Activated CD4-positive, alpha-beta T cell treated with anti-CD3 and anti-CD28 coated beads, Interleukin-2, amount 50 U/mL, for 48 hours (primary cell): Measurements from ENCODE around the gene PMPCA.

Source experiments
- DNase-seq, 2 experiments: peaks; one replicate each; pipeline ENCODE4 v3.0.0-alpha.2; 2020

Gene PMPCA

DNA sequence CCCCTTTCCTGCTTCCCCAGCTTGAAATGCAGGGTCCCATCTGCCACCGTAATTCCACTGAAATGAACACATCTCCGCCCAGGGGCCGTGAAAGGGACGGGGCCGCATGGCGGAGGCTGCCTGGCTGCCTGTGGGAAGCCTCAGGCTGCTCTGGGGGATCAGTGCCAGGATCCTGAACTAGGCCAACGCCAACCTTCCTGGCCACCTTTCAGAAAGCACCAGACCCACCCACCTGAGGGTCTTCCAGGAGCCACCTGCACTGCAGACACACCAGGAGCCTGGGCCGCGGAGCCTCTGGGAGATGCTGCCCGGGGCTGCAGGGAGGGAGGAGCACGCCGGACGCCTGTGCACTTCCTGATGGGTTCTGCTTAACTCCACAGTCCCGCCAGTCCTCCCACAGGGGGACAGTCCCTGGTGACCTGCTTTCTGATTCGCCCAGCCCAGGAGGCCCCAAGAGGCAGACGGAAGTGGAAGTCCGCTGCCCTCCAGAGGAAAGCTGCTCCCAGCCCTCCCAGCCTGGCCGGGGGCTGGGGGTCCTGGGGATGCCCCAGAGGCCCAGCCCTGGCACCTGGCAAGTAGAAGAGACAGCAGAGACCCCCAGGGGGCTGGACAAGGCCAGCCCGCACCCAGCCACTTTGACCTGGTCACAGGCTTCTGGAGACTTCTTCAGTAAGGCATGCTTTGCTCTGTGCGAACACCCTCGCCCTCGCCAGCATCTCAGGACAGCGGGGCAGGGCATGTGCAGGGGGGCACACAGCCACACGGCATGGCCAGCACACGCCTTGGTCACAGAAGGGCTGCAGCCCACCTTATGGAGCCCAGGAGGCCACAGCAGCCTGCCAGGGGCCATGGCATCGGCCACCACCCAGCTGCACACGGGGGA, 36.9 kb upstream of the PMPCA start, which contains the start of gene CARD9:
TSS of gene CARD9 (minus strand) at position 370 of the 883 bp plus-strand sequence. CDS start 1,591 bp downstream, outside the sequence.
- peak in 1 of 2 experiments; percentile 14 for DNase-seq

DNA sequence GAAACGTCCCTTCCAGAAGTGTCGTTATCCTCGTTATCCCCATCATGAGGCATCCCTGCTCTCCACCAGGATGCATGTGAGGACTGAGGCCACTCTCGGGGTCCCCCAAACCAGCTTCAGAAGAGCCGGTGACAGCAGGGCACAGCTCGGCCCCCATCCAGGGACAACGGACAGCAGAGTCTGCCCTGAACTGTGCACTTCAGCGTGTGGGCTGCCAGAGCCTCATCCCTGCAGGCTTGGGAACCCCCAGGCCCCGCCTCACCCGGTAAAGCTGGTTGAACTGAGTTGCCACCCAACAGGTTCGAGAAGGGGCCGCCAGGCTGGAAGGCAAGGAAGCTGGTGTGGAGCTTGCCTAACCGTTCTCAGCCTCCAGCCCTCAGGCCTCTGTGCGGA, 36.3 kb upstream of the PMPCA start:
- DNase-seq = no peak

DNA sequence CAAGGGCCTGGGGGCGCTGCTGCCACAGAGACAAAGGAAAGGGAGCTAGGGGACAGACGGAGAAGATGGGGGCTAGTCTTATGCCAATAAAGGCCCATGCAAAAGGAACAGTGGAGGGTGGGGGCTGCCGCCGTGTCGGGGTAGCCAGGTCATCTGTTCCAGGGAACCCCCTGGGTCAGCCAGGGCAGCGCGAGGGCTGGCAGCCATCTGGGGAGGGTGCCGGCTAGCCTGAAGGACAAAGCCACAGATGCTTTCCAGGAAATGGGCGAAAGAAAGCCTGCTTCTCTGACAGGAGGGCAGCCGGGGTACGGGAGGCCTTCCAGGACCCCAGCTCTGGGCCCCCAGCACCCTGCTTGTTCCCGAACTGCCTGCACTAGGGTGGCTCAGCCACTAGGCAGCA, 35.4 kb upstream of the PMPCA start:
- DNase-seq = no peak

DNA sequence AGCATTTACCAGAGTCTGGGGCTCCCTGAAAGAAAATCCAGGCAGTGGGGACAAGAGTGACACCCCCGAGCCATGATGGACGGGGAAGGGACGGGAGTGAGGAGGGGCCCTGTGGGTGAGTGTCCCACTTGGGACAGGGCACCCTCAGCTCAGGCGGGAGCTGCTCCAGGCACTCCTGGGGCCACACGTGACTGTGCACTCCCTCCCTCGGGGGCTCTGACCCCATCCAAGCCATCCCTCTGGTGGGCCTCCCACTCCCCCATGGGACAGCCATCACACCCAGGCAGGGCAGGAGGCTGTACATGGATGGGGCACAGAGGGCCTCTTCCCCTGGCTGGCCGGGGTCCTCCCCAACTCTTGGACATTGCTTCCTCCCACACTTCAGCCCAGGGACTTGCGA, 34.0 kb upstream of the PMPCA start:
- no peak for DNase-seq

DNA sequence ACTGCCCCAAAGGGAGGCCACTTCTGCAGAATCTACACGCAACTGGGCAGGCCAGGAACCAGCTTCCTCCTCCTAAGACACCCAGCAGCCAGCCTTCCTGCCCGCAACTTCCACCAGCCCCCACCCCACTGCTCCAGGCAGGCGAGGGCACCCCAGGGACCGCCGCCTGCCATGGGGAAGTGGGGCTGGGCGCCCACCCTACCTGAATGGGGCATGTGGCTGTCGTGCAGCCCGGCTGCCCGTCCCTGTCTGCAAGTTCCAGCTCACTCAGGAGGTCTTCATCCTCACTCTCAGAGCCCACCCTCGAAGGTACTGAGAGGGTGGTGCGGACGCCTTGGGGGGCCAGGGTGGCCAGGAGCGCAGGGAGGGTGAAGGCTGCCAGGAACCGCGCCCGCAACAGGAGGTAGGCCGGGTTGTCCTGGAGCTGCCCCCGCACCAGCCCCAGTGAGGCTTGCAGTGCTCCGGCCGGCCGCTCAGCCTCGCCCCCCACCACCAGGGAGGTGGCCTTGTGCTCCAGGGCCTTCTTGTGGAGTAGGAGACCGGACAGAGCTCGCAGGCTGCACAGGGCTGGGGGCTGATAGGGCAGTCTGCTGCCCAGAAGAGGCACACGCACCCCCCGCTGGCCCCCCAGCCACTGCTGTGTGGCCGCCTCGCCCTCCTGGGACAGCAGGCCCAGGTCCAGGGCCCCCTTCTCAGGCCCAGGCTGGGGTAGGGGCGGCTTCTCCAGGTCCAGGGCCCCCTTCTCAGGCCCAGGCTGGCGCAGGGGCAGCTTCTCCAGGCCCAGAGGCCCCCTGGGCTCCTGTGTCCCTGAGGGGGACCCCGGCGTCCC, 32.9 kb upstream of the PMPCA start:
- DNase-seq = no peak

DNA sequence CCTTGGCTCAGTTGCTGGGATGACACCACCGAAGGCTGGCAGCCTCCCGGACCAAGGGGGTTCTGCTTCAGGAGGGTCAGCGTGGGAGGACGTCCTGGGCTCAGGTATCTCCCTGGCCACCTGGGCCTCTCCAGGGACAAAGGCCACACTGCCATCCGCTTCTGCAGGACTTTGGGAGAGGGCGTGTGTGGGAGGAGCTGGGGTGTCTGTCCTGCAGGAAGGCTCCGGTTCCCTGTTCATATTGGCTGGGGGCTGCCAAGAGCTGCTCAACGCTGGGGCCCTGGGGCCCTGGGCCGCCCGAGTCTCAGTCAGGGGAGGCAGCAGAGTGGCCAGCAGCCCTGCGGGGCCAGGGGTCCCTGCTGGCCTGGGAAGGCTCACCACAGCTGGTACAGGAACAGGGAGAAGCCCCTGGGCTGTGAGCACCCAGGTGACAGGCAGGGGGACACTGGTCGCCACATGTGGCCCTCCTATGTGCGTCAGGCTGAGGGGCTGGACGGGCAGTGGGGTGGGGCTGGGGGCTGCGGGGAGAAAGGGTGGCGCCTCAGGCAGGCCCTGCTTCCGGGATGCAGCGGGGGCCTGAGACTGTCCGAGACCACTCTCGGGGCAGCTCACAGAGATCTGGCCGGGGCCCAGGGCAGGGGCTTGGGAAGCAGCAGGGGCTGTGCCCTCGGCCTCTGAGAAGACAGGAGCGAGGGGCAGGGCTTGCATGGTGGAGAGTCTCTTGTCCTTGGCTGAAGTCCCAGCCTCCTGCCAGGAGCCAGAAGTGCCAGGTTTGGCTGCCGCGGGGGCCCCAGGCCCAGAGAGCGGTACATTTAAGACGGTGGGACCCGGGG, 32.1 kb upstream of the PMPCA start:
- no peak for DNase-seq

DNA sequence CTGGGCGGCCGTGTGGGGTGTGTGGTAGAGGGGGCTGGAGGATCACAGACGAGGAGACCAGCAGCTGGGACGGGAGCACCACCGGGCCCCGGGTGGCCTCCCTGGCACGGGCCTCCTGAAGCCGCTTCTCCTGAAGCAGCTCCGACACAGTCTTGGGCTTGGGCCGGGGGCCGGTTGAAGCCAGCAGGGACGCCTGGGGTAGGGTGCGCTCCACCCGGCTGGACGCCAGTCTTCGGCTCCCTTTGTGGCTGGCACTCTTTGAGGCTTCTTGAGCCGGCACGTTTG, 31.5 kb upstream of the PMPCA start:
- no peak for DNase-seq

DNA sequence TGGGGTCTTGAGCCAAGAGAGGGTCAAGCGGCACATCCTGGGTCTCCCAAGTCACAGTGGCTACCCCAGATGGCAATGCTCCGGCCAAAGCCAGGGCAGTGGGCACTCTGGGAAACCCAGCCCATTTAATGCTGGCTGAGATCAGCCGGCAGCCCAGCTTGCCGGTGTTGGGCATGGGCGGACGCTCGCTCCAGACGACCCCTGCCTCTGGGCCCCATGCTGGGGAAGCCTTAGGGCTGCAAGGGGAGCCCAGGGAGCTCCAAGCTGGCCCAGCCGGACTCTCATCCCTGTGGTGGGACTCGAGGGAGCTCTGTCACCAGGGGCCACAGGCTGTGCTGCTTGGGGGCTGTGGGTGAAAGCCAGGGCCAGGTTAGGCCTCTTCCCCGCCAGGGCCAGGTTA, 31.1 kb upstream of the PMPCA start:
- no peak for DNase-seq

DNA sequence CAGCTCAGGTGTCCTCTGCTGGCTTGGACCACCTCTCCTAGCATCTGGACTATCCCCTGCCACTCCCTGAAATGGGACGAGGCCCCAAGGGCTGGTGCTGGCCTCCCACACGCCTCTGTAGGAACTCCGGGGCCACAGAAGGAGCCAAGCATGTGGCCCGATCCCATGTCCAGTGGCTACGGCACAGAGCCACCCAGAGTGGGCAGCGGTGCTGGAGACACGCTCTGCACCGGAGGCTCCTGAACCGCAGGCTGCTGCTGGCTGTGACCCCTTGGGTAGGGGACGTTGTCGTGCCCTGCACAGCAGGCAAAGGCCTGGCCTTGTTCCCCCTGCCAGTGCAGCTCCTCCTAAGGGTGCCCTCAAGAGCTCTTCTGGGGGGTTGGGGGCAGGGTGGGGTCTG, 30.6 kb upstream of the PMPCA start:
- DNase-seq = no peak

DNA sequence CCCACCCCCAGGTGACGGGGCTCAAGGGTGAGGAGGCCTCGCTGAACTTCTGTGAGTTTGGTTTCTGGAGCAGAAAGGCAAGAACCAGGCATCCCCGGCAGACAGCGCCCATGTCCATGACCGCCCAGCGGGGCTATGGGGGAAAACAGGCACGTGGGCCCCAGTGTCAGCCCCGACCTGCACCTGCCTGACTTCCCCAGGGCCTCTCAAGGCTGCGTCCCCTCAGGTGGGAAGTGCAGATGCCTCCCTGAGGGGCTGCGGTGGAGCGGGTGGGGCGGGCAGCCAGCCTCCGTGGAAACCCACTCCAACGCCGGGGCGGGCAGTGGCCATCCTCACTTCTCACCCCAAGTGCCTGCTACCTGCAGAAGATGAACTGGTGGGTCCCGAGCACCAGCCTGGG, 30.1 kb upstream of the PMPCA start:
- DNase-seq = no peak

DNA sequence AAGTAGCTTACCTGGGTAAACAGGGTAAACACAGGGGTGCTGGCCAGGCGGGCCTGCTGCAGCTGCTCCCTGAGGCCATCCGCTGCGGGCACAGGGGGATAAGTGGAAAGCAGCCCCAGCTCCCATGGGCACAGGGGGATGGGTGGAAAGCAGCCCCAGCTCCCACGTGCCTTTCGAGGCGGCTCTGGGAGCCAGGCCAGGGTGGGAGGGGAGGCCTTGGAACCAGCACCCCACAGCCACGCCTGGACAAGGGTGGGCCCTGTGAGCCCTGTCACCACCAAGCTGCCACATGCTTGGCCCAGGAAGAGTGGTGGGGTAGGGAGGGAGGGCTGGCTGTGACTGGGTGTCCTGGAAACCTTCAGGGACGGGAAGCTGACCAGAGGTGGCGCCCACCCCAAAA, 29.1 kb upstream of the PMPCA start:
- DNase-seq = no peak

DNA sequence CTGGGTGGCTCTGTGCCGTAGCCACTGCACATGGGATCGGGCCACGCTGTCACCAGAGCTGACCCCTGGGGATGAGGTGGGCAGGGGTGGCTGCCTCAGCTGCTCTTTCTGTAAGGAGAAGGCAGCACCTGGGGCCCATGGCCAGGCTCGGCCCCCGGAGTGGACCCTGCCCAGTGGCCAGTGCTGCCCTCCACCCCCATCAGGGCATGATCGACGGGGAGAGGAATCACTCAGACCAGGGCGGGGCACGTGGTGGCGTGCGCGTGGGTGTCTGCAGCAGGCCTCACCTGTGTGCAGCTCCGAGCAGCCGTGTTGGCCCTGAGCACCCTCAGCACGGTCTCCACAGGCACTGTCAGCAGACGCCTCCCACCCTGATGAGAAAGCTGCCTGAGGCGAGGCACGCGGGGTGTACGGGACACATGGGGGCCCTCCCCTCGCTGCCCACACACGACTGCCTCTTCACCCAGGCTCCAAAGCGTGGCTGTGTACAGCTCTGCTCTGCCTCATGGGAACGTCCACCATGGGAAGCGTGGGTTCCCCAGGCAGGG, 28.4 kb upstream of the PMPCA start:
- DNase-seq = no peak

DNA sequence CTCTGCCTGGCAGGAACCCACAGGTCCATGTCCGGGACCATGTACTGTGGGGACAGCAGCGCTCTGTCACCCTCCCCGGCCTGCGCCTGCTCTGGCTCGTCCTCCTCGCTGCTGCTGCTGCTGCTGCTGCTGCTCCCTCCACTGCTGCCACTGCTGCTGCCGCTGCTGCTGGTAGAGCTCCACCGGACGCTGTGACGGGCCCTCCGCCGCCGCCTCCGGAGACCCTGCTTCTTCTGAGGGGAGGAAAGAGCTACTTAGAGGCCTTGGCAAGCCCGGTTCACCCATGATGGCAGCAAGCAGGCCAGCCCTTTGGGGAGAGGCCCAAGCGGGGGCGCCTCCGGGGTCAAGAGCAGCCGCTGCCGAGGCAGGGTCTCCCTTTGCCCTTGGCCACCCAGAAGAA, 27.0 kb upstream of the PMPCA start:
- no peak for DNase-seq

DNA sequence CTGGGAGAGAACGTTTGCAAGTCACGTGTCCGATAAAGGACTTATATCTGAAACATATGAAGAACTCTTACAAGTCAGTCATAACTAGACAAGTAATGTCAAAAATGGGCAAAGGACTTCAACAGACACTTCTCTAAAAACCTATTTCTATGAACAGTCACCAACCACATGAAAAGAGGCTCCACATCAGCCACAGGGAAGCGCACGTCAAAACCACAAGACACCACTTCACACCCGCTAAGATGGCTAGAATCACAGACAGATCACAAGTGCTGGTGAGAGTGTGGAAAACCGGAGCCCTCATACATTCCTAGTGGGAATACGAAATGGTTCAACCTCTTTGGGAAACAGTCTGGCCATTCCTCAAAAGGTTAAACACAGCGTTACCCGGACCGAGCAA, 25.4 kb upstream of the PMPCA start:
- DNase-seq = peak; percentile 37

DNA sequence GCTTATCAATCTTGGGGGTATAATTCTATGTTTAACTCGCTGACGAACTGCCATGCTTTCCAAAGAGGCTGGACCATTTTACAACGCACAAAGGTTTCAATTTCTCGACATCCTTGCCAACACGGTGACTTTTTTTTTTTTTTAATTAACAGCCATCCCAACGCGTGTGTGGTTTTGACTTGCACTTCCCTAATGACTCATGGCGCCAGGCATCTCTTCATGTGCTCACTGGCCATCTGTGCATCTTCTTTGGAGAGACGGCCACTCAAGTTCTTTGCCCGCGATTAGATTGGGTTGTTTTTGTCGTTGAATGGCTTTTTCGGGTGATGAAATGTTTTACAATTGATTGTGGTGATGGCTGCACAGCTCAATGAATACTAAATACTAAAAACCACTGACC, 24.4 kb upstream of the PMPCA start:
- DNase-seq = no peak

DNA sequence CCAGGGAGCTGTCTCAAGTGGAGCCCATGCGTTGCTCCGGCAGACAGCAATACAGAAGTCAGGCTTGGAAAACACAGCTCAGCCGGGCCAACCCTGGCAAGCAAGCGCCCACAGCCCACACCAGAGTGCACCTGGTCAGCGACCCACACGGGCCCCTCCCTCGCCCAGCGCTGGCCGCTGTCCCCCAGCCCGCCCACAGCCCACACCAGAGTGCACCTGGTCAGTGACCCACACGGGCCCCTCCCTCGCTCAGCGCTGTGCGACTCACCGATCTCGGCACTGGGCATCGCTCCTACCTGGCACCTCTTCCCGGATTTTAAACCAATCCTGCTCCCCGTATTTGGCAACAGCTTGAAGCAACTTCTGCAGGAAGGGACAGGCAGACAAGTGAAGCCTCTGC, 23.2 kb upstream of the PMPCA start:
- no peak for DNase-seq

DNA sequence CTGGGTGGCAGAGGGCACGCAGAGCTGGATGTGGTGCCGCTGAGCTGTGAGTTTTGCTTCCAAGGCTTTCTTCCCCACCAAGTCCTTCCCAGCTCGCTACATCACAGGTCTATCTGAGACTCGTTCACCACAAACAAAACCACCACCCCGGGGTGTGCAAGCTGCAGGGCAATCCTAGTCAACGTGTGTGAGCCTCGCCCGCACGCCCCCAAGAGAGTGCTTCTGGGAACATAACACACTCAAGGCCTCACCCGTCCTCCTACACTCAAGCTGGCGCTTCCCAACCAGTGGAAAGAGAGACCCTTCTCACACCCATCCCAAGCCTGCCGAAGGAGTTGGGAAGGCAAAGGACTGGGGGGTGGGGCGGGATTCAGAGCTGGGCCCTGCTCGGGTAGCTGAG, 21.1 kb upstream of the PMPCA start:
- no peak for DNase-seq

DNA sequence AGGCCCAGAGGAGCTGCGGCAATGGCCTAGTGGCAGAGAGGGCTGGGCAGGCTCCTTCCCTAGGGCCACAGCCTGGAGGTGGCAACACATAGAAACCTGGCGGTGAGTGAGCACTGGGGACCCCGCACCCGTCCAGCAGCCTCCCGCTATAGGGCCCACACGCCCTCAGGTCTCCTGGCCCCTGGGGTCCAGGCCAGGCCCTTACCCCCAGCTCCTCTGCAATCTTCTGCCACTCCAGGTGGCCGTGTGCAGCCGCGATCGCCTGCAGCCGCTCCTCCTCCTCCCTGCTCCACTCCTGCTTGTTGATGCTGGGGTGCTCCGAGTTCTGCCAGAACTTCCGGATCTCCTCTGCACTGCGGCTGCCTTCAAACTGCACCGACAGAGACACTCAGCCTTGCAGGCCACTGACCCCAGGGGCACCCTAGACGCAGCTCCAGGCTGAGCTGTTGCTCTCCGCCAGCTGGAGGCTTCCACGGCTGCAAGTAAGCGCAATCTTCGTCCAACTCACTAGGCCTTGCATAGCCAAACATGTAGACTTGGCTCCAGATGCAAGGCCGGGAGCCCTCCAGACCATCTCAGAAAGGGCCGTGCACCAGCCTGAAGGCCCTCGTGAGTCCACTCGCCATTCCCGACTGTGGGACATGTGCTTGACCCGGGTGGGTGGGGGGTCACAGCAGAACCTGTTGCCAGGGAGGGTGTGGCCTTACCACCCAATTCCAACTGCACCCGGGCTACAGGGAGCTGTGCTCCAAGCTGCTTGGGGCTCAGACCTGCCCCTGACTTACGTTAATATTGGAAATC, 18.5 kb upstream of the PMPCA start:
- DNase-seq = no peak

DNA sequence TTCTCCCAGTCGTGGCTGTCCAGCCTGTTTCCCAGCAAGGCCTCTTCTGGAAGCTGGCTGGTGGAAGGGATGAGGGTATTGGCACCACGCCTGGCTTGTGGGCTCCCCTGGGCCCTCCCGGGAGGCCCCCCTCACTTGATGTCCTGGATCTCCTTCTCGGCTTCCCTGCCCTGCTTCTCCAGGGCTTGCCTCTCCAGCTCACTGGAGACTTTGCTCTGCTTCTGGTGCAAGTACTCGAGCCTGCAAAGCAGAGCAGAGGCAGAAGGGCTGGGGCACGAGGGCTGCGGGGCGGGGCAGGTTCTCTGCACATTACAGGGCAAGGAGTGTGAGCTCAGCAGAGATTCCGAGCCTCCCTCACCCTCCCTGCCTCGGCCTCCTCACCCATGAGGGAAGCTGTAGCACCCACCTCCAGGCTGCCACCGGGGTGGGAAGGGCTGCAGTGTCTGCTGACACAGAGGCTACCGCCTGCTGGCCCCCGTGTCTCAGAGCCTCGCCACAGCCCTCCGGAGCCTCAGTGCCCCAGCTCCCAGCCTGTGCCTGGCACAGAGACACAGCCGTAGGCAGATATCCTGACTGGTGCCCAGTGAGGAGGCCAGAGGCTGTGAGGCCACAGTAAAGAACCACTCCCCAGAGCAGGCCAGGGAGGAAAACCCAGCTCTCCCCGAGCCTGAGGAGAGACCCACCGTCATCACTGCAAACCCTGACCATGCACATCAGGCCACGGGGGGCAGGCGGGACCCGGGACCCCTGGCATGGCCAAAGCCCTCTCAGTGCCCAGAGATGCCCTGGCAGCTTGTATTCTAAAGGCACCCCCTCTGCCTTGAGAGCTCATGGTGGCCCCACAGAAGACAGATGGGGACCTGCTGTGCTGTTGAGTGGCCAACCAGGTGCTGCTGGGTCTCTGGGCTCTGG, 17.7 kb upstream of the PMPCA start:
- DNase-seq = no peak

DNA sequence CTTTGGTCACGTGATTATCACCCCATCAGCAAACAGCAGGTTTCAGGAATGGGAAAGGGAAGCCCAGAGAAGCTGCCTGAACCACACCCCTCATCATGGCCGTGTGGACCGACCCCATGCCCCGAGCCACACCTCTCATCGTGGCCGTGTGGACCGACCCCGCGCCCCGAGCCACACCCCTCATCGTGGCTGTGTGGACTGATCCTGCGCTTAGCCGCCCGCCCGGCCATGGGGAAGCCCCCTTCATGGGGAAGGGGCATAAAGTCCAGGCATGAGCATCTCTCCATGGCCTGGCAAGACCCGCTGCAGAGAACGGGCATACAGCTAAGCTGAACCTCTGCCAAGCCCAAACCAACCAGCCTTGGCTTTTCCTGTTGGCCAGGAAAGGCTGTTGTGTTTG, 16.9 kb upstream of the PMPCA start:
- no peak for DNase-seq
